Cardiac muscle cell (in vitro differentiated cells and primary cell): ENCODE data around the gene RXRB. TPM values are rescaled to one million over a fixed set of nuclear protein-coding genes. Genes with fewer than 3 reads are reported as not detected.
"Not testable (repeated sequence)": the region's sequence is repeated elsewhere in the genome, so short reads cannot be mapped to it uniquely, and the experiment has no call there.

ENCODE experiments used
- DNase-seq, 2 donors: peaks; one replicate each; pipeline versions ENCODE4 v3.0.0 to v3.0.0-alpha.2; 2010 to 2017; ENCODE audit warnings: low read depth in 1 of 2, low spot score in 1 of 2
- H3K27ac ChIP-seq: fragments of 200-600 bp; sonication (generic); 2 replicates; pipeline ENCODE4 v1.5.1; 2016
- H3K27me3 ChIP-seq: fragments of 200-600 bp; sonication (generic); 2 replicates; pipeline ENCODE4 v1.6.0; 2016; ENCODE audit warnings: control low read depth
- H3K36me3 ChIP-seq: fragments of 200-600 bp; sonication (generic); 2 replicates; pipeline ENCODE4 v1.5.1; 2016; ENCODE audit warnings: control low read depth
- H3K4me1 ChIP-seq: fragments of 200-600 bp; sonication (generic); 2 replicates; pipeline ENCODE4 v1.8.1; 2017; ENCODE audit warnings: low read depth, mild to moderate bottlenecking, mixed run types
- H3K4me3 ChIP-seq: fragments of 200-600 bp; sonication (generic); 2 replicates; pipeline ENCODE4 v1.5.1; 2016; ENCODE audit warnings: mild to moderate bottlenecking
- H3K9me3 ChIP-seq: fragments of 200-600 bp; sonication (generic); 2 replicates; pipeline ENCODE4 v1.5.1; 2017; ENCODE audit warnings: low read depth, mild to moderate bottlenecking, control low read depth
- polyA plus RNA-seq: library from polyadenylated mRNA; unstranded; fragments of >200 nt; fragmentation: Nextera tagmentation; extraction: Ambion mirVana; gene quantifications from 2 replicates; pipeline ENCODE4 v1.2.1, GENCODE V29; 2016
- total RNA-seq: library from RNA; depleted of rRNA; stranded (reverse); fragments of >200 nt; gene quantifications from 2 replicates; pipeline ENCODE4 v1.2.3, GENCODE V29; 2016
- TF ChIP-seq, protein P1 (sequence below): IDR thresholded peaks from 2 replicates; pipeline ENCODE4 v1.5.1; 2012; ENCODE audit warnings: low read depth, mild to moderate bottlenecking, low read length

Gene RXRB
- total and polyA plus RNA-seq, 2 experiments from 2014 or later, result 37.8 to 46.7 TPM

DNA sequence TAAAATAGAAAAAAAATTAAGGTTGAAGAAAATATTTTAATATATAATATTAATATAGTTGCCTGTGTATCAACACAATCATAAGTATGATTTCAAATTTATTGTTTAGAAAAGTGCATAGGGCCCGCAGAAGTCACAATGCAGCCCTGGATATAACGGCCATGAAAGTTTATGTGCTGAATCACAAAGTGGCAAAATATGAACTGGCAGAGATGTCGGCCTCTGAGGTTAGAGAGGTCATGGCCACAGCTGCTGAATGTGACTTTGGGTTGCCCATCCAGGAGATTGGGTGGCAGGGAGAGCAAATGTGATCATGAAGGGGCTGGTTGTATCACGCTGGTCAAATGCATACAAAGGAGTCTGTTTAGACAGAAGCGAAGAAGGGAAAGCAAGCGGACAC, 43.9 kb downstream of the RXRB start:
- no peaks in the 10 kb centered on the region for H3K4me1 ChIP-seq
- TF ChIP-seq, protein P1, sequence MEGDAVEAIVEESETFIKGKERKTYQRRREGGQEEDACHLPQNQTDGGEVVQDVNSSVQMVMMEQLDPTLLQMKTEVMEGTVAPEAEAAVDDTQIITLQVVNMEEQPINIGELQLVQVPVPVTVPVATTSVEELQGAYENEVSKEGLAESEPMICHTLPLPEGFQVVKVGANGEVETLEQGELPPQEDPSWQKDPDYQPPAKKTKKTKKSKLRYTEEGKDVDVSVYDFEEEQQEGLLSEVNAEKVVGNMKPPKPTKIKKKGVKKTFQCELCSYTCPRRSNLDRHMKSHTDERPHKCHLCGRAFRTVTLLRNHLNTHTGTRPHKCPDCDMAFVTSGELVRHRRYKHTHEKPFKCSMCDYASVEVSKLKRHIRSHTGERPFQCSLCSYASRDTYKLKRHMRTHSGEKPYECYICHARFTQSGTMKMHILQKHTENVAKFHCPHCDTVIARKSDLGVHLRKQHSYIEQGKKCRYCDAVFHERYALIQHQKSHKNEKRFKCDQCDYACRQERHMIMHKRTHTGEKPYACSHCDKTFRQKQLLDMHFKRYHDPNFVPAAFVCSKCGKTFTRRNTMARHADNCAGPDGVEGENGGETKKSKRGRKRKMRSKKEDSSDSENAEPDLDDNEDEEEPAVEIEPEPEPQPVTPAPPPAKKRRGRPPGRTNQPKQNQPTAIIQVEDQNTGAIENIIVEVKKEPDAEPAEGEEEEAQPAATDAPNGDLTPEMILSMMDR, result no peak
- H3K9me3 ChIP-seq, result no peaks in the 10 kb centered on the region
- H3K27ac ChIP-seq, result no peak overlapping the region
- DNase-seq, result no peak
- H3K27me3 ChIP-seq, result no peaks in the 10 kb centered on the region
- H3K4me3 ChIP-seq, result no peak overlapping the region
- no peaks in the 10 kb centered on the region for H3K36me3 ChIP-seq

DNA sequence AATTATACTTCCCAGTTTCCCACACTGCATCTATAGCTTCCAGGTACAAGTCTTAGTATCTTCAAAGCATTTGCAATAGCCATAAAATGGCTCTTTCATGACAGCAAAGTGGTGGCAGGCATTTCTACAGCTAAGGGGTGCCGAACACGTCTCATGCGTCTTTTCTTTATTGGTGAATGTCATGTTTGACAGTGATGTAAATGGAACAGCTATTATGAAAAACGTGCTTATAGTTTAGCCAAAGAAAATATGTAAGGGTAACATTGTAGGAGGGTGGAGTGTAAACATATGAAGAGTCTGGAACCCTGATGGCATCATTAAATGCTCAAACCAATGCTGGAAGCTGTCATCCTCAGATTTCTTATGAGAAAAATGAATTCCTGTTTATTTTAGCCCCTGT, 46.1 kb downstream of the RXRB start:
- no peaks in the 10 kb centered on the region for H3K27me3 ChIP-seq
- H3K9me3 ChIP-seq, result no peaks in the 10 kb centered on the region
- no peaks in the 10 kb centered on the region for H3K36me3 ChIP-seq
- TF ChIP-seq, protein P1, result no peak
- DNase-seq, result no peak
- H3K27ac ChIP-seq, result no peak overlapping the region
- no peaks in the 10 kb centered on the region for H3K4me1 ChIP-seq
- no peak overlapping the region for H3K4me3 ChIP-seq

DNA sequence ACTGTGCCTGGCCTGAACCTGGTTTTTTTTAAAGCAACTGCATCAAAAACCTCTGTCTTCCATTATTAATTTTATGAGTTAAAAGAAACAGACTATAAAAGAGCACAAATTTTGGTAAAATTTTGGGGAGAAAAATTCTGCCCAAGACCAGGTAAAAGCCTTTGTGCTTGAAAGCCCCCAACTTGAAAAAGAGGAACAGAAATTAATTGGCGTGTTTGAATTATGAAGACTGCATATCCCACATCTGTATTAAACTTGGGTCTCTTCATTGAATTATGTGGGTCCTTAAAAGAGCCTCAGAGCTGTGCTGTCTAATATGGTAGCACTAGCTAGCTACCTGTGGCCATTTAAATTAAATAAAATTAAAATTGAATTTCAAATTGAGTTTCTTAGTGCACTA, 49.4 kb downstream of the RXRB start:
- DNase-seq, result no peak
- Histone ChIP-seq H3K9me3 (no peaks in the 10 kb centered on the region), H3K36me3 (no peaks in the 10 kb centered on the region), H3K27me3 (no peaks in the 10 kb centered on the region), H3K4me3 (no peak overlapping the region), H3K4me1 (no peaks in the 10 kb centered on the region), H3K27ac (no peak overlapping the region)
- TF ChIP-seq, protein P1, result no peak

DNA sequence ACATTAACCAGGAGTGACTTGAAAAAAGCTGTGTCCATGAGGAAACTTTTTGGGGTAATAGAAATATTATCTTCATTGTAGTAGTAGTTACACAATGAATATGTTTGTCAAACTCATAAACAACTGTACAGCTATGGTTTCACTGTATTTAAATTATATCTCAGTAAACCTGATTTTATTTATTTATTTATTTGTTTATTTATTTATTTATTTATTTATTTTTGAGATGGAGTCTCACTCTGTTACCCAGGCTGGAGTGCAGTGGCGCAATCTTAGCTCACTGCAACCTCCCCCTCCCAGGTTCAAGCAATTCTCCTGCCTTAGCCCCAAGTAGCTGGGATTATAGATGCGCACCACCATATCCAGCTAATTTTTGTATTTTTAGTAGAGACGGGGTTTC, 49.9 kb downstream of the RXRB start:
- H3K4me3 ChIP-seq, H3K9me3 ChIP-seq, H3K27me3 ChIP-seq, H3K36me3 ChIP-seq, DNase-seq, H3K4me1 ChIP-seq, H3K27ac ChIP-seq: not testable (repeated sequence)

DNA sequence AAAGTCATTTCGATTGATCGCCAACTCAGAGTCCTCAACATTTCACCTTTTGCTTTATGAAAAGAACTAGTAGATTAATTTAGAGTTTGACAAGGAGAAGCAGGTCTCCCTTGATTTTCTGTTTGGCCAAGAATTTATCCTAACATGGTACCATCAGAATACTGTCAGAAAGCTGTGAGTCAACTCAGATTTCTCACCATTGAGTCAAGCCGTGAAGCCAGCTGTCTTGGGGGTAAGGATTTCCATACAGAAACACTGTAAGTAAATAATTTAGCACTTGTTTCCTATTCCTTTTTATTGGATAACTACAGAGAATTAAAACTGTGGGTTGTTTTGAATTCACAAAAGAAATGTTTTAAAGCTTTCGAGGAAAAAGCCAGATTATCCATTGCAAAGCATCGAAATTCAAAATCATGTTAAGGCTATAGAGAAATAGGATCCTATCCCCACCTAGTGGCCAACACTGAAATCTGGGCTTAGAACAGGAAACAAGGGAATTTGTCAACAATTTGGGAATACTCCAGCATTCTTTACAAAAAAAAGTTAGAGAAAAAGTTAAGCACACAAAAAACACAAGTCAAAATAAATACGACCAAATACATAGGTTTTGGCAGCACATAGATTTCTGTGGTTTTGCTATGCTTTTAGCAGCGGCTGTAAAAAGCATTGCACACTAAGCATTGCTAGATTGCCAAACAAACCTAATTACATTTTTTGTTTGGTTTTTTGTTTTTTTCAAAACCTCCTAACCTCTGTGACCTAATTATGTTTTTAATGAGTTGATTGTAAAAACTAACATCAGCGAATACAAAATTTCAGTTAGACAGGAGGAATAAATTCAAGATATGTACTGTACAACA, 52.4 kb downstream of the RXRB start:
- H3K4me3 ChIP-seq, result no peak overlapping the region
- no peak overlapping the region for H3K27ac ChIP-seq
- no peaks in the 10 kb centered on the region for H3K9me3 ChIP-seq
- no peaks in the 10 kb centered on the region for H3K27me3 ChIP-seq
- peak; percentile 49 to 78 for DNase-seq
- H3K36me3 ChIP-seq, result no peaks in the 10 kb centered on the region
- TF ChIP-seq, protein P1, result peak; percentile 81
- no peaks in the 10 kb centered on the region for H3K4me1 ChIP-seq

DNA sequence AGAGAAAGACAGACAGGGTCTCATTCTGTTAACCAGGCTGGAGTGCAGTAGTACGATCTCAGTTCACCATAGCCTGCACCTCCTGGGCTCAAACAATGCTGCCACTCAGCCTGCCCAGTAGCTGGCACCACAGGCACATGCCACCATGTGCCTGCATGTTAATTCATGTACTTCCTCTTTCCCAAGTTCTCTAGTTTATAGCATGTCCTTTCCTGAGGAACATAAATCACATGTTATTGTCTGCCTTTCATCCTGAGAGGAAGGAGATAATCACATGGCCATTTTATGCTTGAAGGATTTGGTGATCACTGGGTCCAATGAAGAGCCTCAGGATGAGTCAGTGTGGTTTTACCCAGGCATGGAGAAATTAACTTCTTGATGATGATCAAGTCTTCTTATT, 56.1 kb downstream of the RXRB start:
- H3K36me3 ChIP-seq, result no peaks in the 10 kb centered on the region
- H3K27me3 ChIP-seq, result no peaks in the 10 kb centered on the region
- H3K4me1 ChIP-seq, result no peaks in the 10 kb centered on the region

More for the DNA sequence above, 56.1 kb downstream of the RXRB start:
- TF ChIP-seq, protein P1, result no peak
- no peak overlapping the region for H3K4me3 ChIP-seq
- H3K9me3 ChIP-seq, result no peaks in the 10 kb centered on the region
- no peak for DNase-seq
- H3K27ac ChIP-seq, result no peak overlapping the region
